ENCODE measurements around the gene RPS8. TPM values are rescaled to one million over a fixed set of nuclear protein-coding genes. Genes with fewer than 3 reads are reported as not detected.

Gene RPS8
- total RNA-seq, 1 experiment from 2014 or later = 2,296 TPM

- no peaks in the 10 kb centered on the region for H3K27me3 ChIP-seq (ENCODE audit: insufficient read depth, low read length)
- ATAC-seq (no peak), DNase-seq (ENCODE audit: low read depth, low spot score) (no peak)
- BruUV-seq (replicated peaks) = no TSS peak
- no peaks in the 10 kb centered on the region for H3K36me3 ChIP-seq (ENCODE audit: control insufficient read depth in 1 of 2, insufficient read depth in 2 of 2, low read length in 2 of 2)
- RAD21 ChIA-PET (ENCODE audit: low non-redundant PET in 1 of 2, low total read pairs in 2 of 2, uncharacterized antibody in 2 of 2, unreplicated experiment in 2 of 2) = no interaction called here
- no peak overlapping the region for H3K4me3 ChIP-seq (replicated peaks in 1 of 2; ENCODE audit: low read depth in 1 of 2, low read length in 2 of 2)
- no peaks in the 10 kb centered on the region for H3K9me2 ChIP-seq (ENCODE audit: insufficient read depth)
- H3K79me2 ChIP-seq (ENCODE audit: insufficient read depth, low read length) = no peaks in the 10 kb centered on the region
- CTCF ChIA-PET = interaction anchor here (1.2 kb wide), 1 partner anchor 9 kb away, joined by 4 read pairs; the partner anchor contains the start of gene PLK3
- H3K4me2 ChIP-seq (ENCODE audit: low read length) = no peak overlapping the region
- no peak for TF ChIP-seq ELF1 (IDR thresholded peaks at IDR 0.05; ENCODE audit: borderline replicate concordance, low read depth)
- no peak for TF ChIP-seq SP1 (IDR thresholded peaks at IDR 0.05; ENCODE audit: low read depth)
- TF ChIP-seq CEBPB (IDR thresholded peaks at IDR 0.05; ENCODE audit: low read depth) = no peak
- no peak for TF ChIP-seq POLR2AphosphoS5 (IDR thresholded peaks at IDR 0.05; ENCODE audit: low read depth, low read length)
- no peak for TF ChIP-seq YY1 (IDR thresholded peaks at IDR 0.05; ENCODE audit: extremely low read depth, insufficient replicate concordance, low read depth, low read length)
- TF ChIP-seq, protein P1, sequence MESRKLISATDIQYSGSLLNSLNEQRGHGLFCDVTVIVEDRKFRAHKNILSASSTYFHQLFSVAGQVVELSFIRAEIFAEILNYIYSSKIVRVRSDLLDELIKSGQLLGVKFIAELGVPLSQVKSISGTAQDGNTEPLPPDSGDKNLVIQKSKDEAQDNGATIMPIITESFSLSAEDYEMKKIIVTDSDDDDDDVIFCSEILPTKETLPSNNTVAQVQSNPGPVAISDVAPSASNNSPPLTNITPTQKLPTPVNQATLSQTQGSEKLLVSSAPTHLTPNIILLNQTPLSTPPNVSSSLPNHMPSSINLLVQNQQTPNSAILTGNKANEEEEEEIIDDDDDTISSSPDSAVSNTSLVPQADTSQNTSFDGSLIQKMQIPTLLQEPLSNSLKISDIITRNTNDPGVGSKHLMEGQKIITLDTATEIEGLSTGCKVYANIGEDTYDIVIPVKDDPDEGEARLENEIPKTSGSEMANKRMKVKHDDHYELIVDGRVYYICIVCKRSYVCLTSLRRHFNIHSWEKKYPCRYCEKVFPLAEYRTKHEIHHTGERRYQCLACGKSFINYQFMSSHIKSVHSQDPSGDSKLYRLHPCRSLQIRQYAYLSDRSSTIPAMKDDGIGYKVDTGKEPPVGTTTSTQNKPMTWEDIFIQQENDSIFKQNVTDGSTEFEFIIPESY (IDR thresholded peaks at IDR 0.05; ENCODE audit: extremely low read depth, insufficient replicate concordance, low read length) = no peak
- TF ChIP-seq RAD21 (IDR thresholded peaks at IDR 0.05; ENCODE audit: low read depth) = no peak
- TF ChIP-seq ZNF274 (IDR thresholded peaks at IDR 0.05; ENCODE audit: low read depth, low read length) = no peak
- no peak for TF ChIP-seq EZH2phosphoT487 (IDR thresholded peaks at IDR 0.05; ENCODE audit: borderline replicate concordance)
- H3K9me3 ChIP-seq (ENCODE audit: control insufficient read depth in 1 of 2, insufficient read depth in 1 of 2, low read depth in 1 of 2, low read length in 2 of 2) = no peaks in the 10 kb centered on the region
- peaks cover 12 to 33% of the 10 kb centered on the region in 2 experiments; a peak in 3 of 4 replicates for H3K4me1 ChIP-seq (ENCODE audit: control insufficient read depth in 1 of 2, insufficient read depth in 2 of 2, low read length in 2 of 2)
- no peak overlapping the region for H2AFZ ChIP-seq (ENCODE audit: low read depth, low read length, poor library complexity, severe bottlenecking)
- intact Hi-C loops (cut with micrococcal nuclease) = loop anchor here (5.0 kb wide), 2 partner anchors 511 to 701 kb away; partner anchors contain the start of gene TESK2
- H3K9ac ChIP-seq (ENCODE audit: low read length) = no peak overlapping the region
- H4K20me1 ChIP-seq (ENCODE audit: insufficient read depth) = no peaks in the 10 kb centered on the region
- POLR2A ChIA-PET = interaction anchor here (1.2 to 4.9 kb wide), 5 partner anchors 9 to 70 kb away, joined by 3 to 43 read pairs (median 7); partner anchors contain the start of genes PLK3 and RNU5D-1
- H3K27ac ChIP-seq (ENCODE audit: low read depth, low read length) = no peak overlapping the region
Measured at GRCh38 chr1:44790968-44791801, 15.8 kb downstream of the RPS8 start.

Measured in HCT116 (cell line).